ENCODE measurements around the gene CD302. TPM values are rescaled to one million over a fixed set of nuclear protein-coding genes. Genes with fewer than 3 reads are reported as not detected.

CD302 gene
- total and polyA plus RNA-seq, 2 of the 8 experiments (the other 6 are each of a cell fraction or from before 2014, with no cell fraction given): 0.76 to 0.79 TPM

DNA sequence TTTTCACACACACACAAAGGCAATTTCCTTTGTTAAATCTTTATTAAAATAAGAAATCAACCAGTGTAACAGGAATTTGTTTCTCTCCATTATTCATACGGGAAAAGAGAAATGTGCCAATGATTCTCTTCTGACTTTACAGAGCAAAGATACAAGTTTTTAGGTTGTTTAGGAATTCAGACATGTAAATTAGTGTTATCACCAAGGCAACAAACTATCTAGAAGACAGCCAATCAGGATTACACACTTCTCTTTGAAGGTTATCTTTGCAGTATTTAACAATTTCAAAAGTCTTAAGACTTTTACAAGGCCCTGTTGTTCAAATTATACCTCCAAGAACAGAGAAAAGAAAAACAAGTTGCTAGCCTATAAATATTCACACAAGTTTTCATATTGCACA lies 14.5 kb downstream of the CD302 start:
- CTCF ChIA-PET (ENCODE audit: partially characterized antibody): no interaction called here
- TF ChIP-seq HDAC6 (IDR thresholded peaks at IDR 0.05; ENCODE audit: low read depth, low read length) (no peak), FOSL1 (IDR thresholded peaks at IDR 0.05; ENCODE audit: insufficient read depth, low read depth, low read length) (no peak), TBP (IDR thresholded peaks at IDR 0.05; ENCODE audit: low read depth, low read length) (no peak), EGR1 (IDR thresholded peaks at IDR 0.05; ENCODE audit: borderline replicate concordance, low read depth, low read length) (no peak), PHF8 (conservative IDR thresholded peaks at IDR 0.05; ENCODE audit: low read depth, low read length) (no peak), JUN (IDR thresholded peaks at IDR 0.05; ENCODE audit: low read depth, low read length) (no peak), CTBP2 (IDR thresholded peaks at IDR 0.05; ENCODE audit: borderline replicate concordance, insufficient read depth, insufficient read length, low read length) (no peak), USF2 (IDR thresholded peaks at IDR 0.05; ENCODE audit: low read length) (no peak), KDM5A (IDR thresholded peaks at IDR 0.05; ENCODE audit: low read length) (no peak), ASH2L (IDR thresholded peaks at IDR 0.05; ENCODE audit: low read length) (no peak), RXRA (IDR thresholded peaks at IDR 0.05; ENCODE audit: insufficient read depth, low read depth, low read length) (no peak), SUZ12 (IDR thresholded peaks at IDR 0.05; ENCODE audit: low read length) (no peak)
- TF ChIP-seq, protein P1, sequence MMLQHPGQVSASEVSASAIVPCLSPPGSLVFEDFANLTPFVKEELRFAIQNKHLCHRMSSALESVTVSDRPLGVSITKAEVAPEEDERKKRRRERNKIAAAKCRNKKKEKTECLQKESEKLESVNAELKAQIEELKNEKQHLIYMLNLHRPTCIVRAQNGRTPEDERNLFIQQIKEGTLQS (IDR thresholded peaks at IDR 0.05; ENCODE audit: insufficient read depth, low read depth, low read length): no peak

More for the DNA sequence above, 14.5 kb downstream of the CD302 start:
- Histone ChIP-seq H3K4me3 (ENCODE audit: extremely low read depth in 1 of 4, insufficient read depth in 2 of 4, low read depth in 3 of 4, low read length in 4 of 4) (no peak overlapping the region), H4K20me1 (replicated peaks in 1 of 2; ENCODE audit: control insufficient read depth in 1 of 2, insufficient read depth in 2 of 2, low read length in 2 of 2) (no peaks in the 10 kb centered on the region), H4K91ac (replicated peaks; ENCODE audit: insufficient read length, low read length) (no peak overlapping the region), H2AK5ac (ENCODE audit: low read depth, low read length) (no peak overlapping the region), H2BK120ac (replicated peaks; ENCODE audit: low read depth, low read length) (no peak overlapping the region), H3K9ac (replicated peaks in 1 of 4; ENCODE audit: extremely low read depth in 1 of 4, low read depth in 3 of 4, low read length in 3 of 4) (no peak overlapping the region), H3K4me2 (ENCODE audit: insufficient read depth in 1 of 2, low read depth in 2 of 2, low read length in 2 of 2) (no peak overlapping the region), H4K8ac (ENCODE audit: extremely low read depth, insufficient read depth, low read length) (no peak overlapping the region), H3K56ac (replicated peaks; ENCODE audit: insufficient read length, low read depth, low read length) (no peak overlapping the region), H2BK5ac (ENCODE audit: low read depth, low read length) (no peak overlapping the region), H3K14ac (ENCODE audit: insufficient read length) (no peak overlapping the region), H2BK12ac (ENCODE audit: low read depth, low read length) (no peak overlapping the region), H3K23me2 (ENCODE audit: low read depth, low read length) (no peaks in the 10 kb centered on the region), H3K79me1 (ENCODE audit: low read depth, low read length) (no peaks in the 10 kb centered on the region), H3K27me3 (replicated peaks in 1 of 4; ENCODE audit: control insufficient read depth in 3 of 4, extremely low read depth in 1 of 4, insufficient read depth in 3 of 4, low read length in 3 of 4) (no peaks in the 10 kb centered on the region), H3K36me3 (ENCODE audit: control insufficient read depth in 2 of 4, insufficient read depth in 4 of 4, low read length in 3 of 4) (no peaks in the 10 kb centered on the region), H3K79me2 (ENCODE audit: control insufficient read depth in 1 of 2, insufficient read depth in 2 of 2, low read length in 2 of 2) (no peaks in the 10 kb centered on the region), H4K5ac (ENCODE audit: insufficient read length, low read depth, low read length) (no peak overlapping the region), H3K27ac (ENCODE audit: low read depth, low read length) (no peak overlapping the region), H2BK20ac (ENCODE audit: low read length) (no peak overlapping the region), H3K4ac (replicated peaks; ENCODE audit: insufficient read length, low read depth, low read length) (no peak overlapping the region), H3K4me1 (replicated peaks in 1 of 4; ENCODE audit: control insufficient read depth in 3 of 4, insufficient read depth in 4 of 4, low read length in 3 of 4) (peaks cover 0 to 6% (median 3%) of the 10 kb centered on the region in 4 experiments; a peak in 1 of 7 replicates), H3K9me3 (ENCODE audit: insufficient read depth in 2 of 2, low read depth in 1 of 2, low read length in 1 of 2) (no peaks in the 10 kb centered on the region), H3K23ac (ENCODE audit: insufficient read length) (no peak overlapping the region), H2BK15ac (ENCODE audit: low read length) (no peak overlapping the region), H3K18ac (ENCODE audit: extremely low read depth, low read length) (no peak overlapping the region), H2AFZ (ENCODE audit: low read length) (no peak overlapping the region)
- no peak for FAIRE-seq
- POLR2A ChIA-PET (ENCODE audit: partially characterized antibody): interaction anchor here (1.6 kb wide), 1 partner anchor 10 kb away, joined by 10 read pairs; no protein-coding TSS in a partner anchor
- DNase-seq (ENCODE audit: low read depth in 1 of 2, low spot score in 2 of 2): no peak
- 88% methylated on average over 1 of the region's 1 CpG; no CpG with 5 or more reads in 1 of the 2 experiments for WGBS, 2 experiments (ENCODE audit: extremely low coverage in 1 of 2, insufficient coverage in 1 of 2, insufficient read length in 1 of 2, insufficient replicate concordance in 2 of 2, low coverage in 1 of 2, low lambda C conversion rate in 2 of 2, missing lambda C conversion rate in 1 of 2)
